ENCODE results near the gene STXBP1. TPM values are rescaled to one million over a fixed set of nuclear protein-coding genes. Genes with fewer than 3 reads are reported as not detected.
A peak's percentile ranks its signal among the peaks of the same experiment; 100 is the strongest.

The STXBP1 gene
- total RNA-seq, 1 donor from 2014 or later: 48.8 TPM

GRCh38 chr9:127566351-127567001, 45.6 kb upstream of the STXBP1 start:
- no peaks in the 10 kb centered on the region for H3K27me3 Mint-ChIP-seq
- peaks cover 15% of the 10 kb centered on the region for H3K36me3 Mint-ChIP-seq
- peak overlapping the region; percentile 98 for H3K27ac Mint-ChIP-seq
- no peaks in the 10 kb centered on the region for H3K9me3 Mint-ChIP-seq
- peak overlapping the region; percentile 90 for H3K4me3 Mint-ChIP-seq
- no peak for TF ChIP-seq CTCF (conservative IDR thresholded peaks at IDR 0.05)
- DNase-seq (ENCODE audit: extremely low spot score, unreplicated experiment): no peak
- H3K4me1 Mint-ChIP-seq (ENCODE audit: unreplicated experiment): peaks cover 41% of the 10 kb centered on the region

GRCh38 chr9:127567035-127567729, 44.9 kb upstream of the STXBP1 start:
- Mint-ChIP-seq H3K4me3 (peak overlapping the region; percentile 90), H3K27me3 (no peaks in the 10 kb centered on the region), H3K36me3 (peaks cover 8% of the 10 kb centered on the region), H3K4me1 (ENCODE audit: unreplicated experiment) (peaks cover 38% of the 10 kb centered on the region), H3K27ac (peak overlapping the region; percentile 98), H3K9me3 (no peaks in the 10 kb centered on the region)
- DNase-seq (ENCODE audit: extremely low spot score, unreplicated experiment): no peak
- no peak for TF ChIP-seq CTCF (conservative IDR thresholded peaks at IDR 0.05)

- DNase-seq (ENCODE audit: extremely low spot score, unreplicated experiment): no peak
- Mint-ChIP-seq H3K36me3 (peaks cover 2% of the 10 kb centered on the region), H3K4me1 (ENCODE audit: unreplicated experiment) (peaks cover 33% of the 10 kb centered on the region), H3K4me3 (peak overlapping the region; percentile 90), H3K27ac (peak overlapping the region; percentile 98), H3K27me3 (no peaks in the 10 kb centered on the region), H3K9me3 (no peaks in the 10 kb centered on the region)
- no peak for TF ChIP-seq CTCF (conservative IDR thresholded peaks at IDR 0.05)
Observed at GRCh38 chr9:127567730-127568617, 44.1 kb upstream of the STXBP1 start.

- no peak overlapping the region for H3K4me3 Mint-ChIP-seq
- no peaks in the 10 kb centered on the region for H3K9me3 Mint-ChIP-seq
- H3K4me1 Mint-ChIP-seq (ENCODE audit: unreplicated experiment): peaks cover 31% of the 10 kb centered on the region
- H3K27me3 Mint-ChIP-seq: no peaks in the 10 kb centered on the region
- no peaks in the 10 kb centered on the region for H3K36me3 Mint-ChIP-seq
- no peak overlapping the region for H3K27ac Mint-ChIP-seq
- TF ChIP-seq CTCF (conservative IDR thresholded peaks at IDR 0.05): no peak
- no peak for DNase-seq (ENCODE audit: extremely low spot score, unreplicated experiment)
Observed at GRCh38 chr9:127568618-127568970, 43.5 kb upstream of the STXBP1 start.

- Mint-ChIP-seq H3K27ac (peak overlapping the region; percentile 99), H3K4me3 (peak overlapping the region; percentile 90), H3K36me3 (no peaks in the 10 kb centered on the region), H3K4me1 (ENCODE audit: unreplicated experiment) (peaks cover 28% of the 10 kb centered on the region), H3K9me3 (no peaks in the 10 kb centered on the region), H3K27me3 (no peaks in the 10 kb centered on the region)
- TF ChIP-seq CTCF (conservative IDR thresholded peaks at IDR 0.05): no peak
- peak; percentile 86 for DNase-seq (ENCODE audit: extremely low spot score, unreplicated experiment)
Observed at GRCh38 chr9:127568971-127569885, 42.8 kb upstream of the STXBP1 start.
